Measurements from ENCODE around the gene HSD3B7. TPM values are rescaled to one million over a fixed set of nuclear protein-coding genes. Genes with fewer than 3 reads are reported as not detected.

Gene HSD3B7
- total RNA-seq, 4 donors from 2014 or later: 6.9 to 17.0 (median 8.8) TPM

- Histone ChIP-seq H3K27ac (no peak overlapping the region), H3K4me1 (peaks cover 0 to 5% (median 0%) of the 10 kb centered on the region in 3 donors), H3K9me3 (no peaks in the 10 kb centered on the region), H3K4me3 (no peak overlapping the region), H3K27me3 (no peaks in the 10 kb centered on the region), H3K36me3 (peaks cover 22 to 100% (median 58%) of the 10 kb centered on the region in 3 donors)
- WGBS, 2 donors: 86 to 93% methylated on average over 8 to 28 of the region's 62 CpGs
- intact Hi-C loops (cut with DNase I): no loop called here
- no peak for DNase-seq
- no peak for TF ChIP-seq CTCF (IDR thresholded peaks at IDR 0.05)
- TF ChIP-seq POLR2A (IDR thresholded peaks at IDR 0.05): no peak
Measured at GRCh38 chr16:30979170-30980022, 5.6 kb upstream of the HSD3B7 start.

- 88 to 90% methylated on average over 10 to 13 of the region's 15 CpGs for whole genome bisulfite sequencing, 2 donors
- intact Hi-C loops (cut with DNase I): no loop called here
- no peak for DNase-seq
- H3K9me3 ChIP-seq: no peaks in the 10 kb centered on the region
- H3K36me3 ChIP-seq: peaks cover 22 to 98% (median 58%) of the 10 kb centered on the region in 3 donors
- no peak overlapping the region for H3K4me3 ChIP-seq
- H3K27ac ChIP-seq: no peak overlapping the region
- H3K27me3 ChIP-seq: no peaks in the 10 kb centered on the region
- TF ChIP-seq CTCF (IDR thresholded peaks at IDR 0.05) (no peak), POLR2A (IDR thresholded peaks at IDR 0.05) (no peak)
- peaks cover 0 to 11% (median 0%) of the 10 kb centered on the region in 3 donors for H3K4me1 ChIP-seq
Measured at GRCh38 chr16:30980023-30980371, 5.0 kb upstream of the HSD3B7 start.

- Histone ChIP-seq H3K27ac (no peak overlapping the region), H3K36me3 (peaks cover 22 to 93% (median 54%) of the 10 kb centered on the region in 3 donors), H3K4me1 (peaks cover 1 to 15% (median 4%) of the 10 kb centered on the region in 3 donors), H3K27me3 (no peaks in the 10 kb centered on the region), H3K4me3 (no peak overlapping the region), H3K9me3 (no peaks in the 10 kb centered on the region)
- intact Hi-C loops (cut with DNase I): no loop called here
- 90% methylated on average over 8 of the region's 29 CpGs; no CpG with 5 or more reads in 1 of the 2 donors for WGBS, 2 donors
- TF ChIP-seq CTCF (IDR thresholded peaks at IDR 0.05) (no peak), POLR2A (IDR thresholded peaks at IDR 0.05) (no peak)
- DNase-seq: no peak
Measured at GRCh38 chr16:30980434-30980833, 4.6 kb upstream of the HSD3B7 start.

GRCh38 chr16:30980959-30981358 is 4.0 kb upstream of the HSD3B7 start:
- 89 to 96% methylated on average over 13 to 14 of the region's 14 CpGs for WGBS, 2 donors

More at GRCh38 chr16:30980959-30981358, 4.0 kb upstream of the HSD3B7 start:
- Histone ChIP-seq H3K4me3 (no peak overlapping the region), H3K27ac (no peak overlapping the region), H3K4me1 (peaks cover 6 to 21% (median 8%) of the 10 kb centered on the region in 3 donors), H3K36me3 (peaks cover 22 to 88% (median 49%) of the 10 kb centered on the region in 3 donors), H3K27me3 (no peaks in the 10 kb centered on the region), H3K9me3 (no peaks in the 10 kb centered on the region)
- intact Hi-C loops (cut with DNase I): no loop called here
- no peak for TF ChIP-seq POLR2A (IDR thresholded peaks at IDR 0.05)
- no peak for TF ChIP-seq CTCF (IDR thresholded peaks at IDR 0.05)
- no peak for DNase-seq
